Lower leg skin (tissue), 4 donors: ENCODE data around the gene PNLIPRP1. TPM values are rescaled to one million over a fixed set of nuclear protein-coding genes. Genes with fewer than 3 reads are reported as not detected.

Experiments used
- DNase-seq, 2 donors: peaks; one replicate each; pipeline ENCODE4 v3.0.0-alpha.2; 2019; ENCODE audit warnings: low spot score in 2 of 2
- H3K4me3 ChIP-seq: fragments of 200-600 bp; sonication (generic); 2 replicates; pipeline ENCODE4 v1.5.1; 2017; ENCODE audit warnings: mild to moderate bottlenecking, low read depth; ENCODE audit not compliant: poor library complexity, severe bottlenecking
- CTCF ChIP-seq, 3 donors: fragments of 450-650 bp; IDR thresholded peaks; one replicate each; pipeline ENCODE4 v1.5.1; 2016; ENCODE audit warnings: antibody characterized with exemption in 3 of 3, mild to moderate bottlenecking in 3 of 3, moderate library complexity in 2 of 3
- POLR2A ChIP-seq, 2 donors: fragments of 450-650 bp; IDR thresholded peaks; one replicate each; pipeline ENCODE4 v1.6.1; 2016 to 2017; ENCODE audit warnings: antibody characterized with exemption in 2 of 2, mild to moderate bottlenecking in 1 of 2, moderate library complexity in 1 of 2
- WGBS, 2 donors: methylation state at CpG; one replicate each; pipeline ENCODE4 v1.1.5; 2018; 5-methylcytosine and 5-hydroxymethylcytosine counted together
- intact Hi-C: fragments of 100-400 bp; cut with DNase I; formaldehyde crosslinking; loops from one replicate; pipeline ENCODE4 v1.15.0; 2023; ENCODE audit warnings: low total_unique reads
- total RNA-seq, 4 donors: library from RNA; depleted of rRNA; stranded (reverse); fragments of >200 nt; gene quantifications; one replicate each; pipeline ENCODE4 v1.1.0, GENCODE V29; 2016

The PNLIPRP1 gene
- total RNA-seq, 4 donors from 2014 or later = not detected

GRCh38 chr10:116620423-116621400 lies 30.0 kb downstream of the PNLIPRP1 start, which contains the start of gene PNLIPRP2:
TSS of gene PNLIPRP2 (plus strand) at chr10:116620953.
- intact Hi-C loops = no loop called here
- H3K4me3 ChIP-seq = no peak within 1 kb of the TSS
- no peak for TF ChIP-seq CTCF (IDR thresholded peaks at IDR 0.05)
- TF ChIP-seq POLR2A (IDR thresholded peaks at IDR 0.05) = no peak
- whole genome bisulfite sequencing, 2 donors = 78 to 81% methylated on average over 14 to 20 of the region's 20 CpGs
- no peak for DNase-seq

- no peak for DNase-seq
- intact Hi-C loops = no loop called here
- WGBS, 2 donors = 74 to 81% methylated on average over 8 of the region's 8 CpGs
- no peak for TF ChIP-seq CTCF (IDR thresholded peaks at IDR 0.05)
- TF ChIP-seq POLR2A (IDR thresholded peaks at IDR 0.05) = no peak
- H3K4me3 ChIP-seq = no peak overlapping the region
Observed at GRCh38 chr10:116621476-116621875, 30.7 kb downstream of the PNLIPRP1 start.

GRCh38 chr10:116621934-116622655 lies 31.3 kb downstream of the PNLIPRP1 start:
- H3K4me3 ChIP-seq = no peak overlapping the region
- TF ChIP-seq POLR2A (IDR thresholded peaks at IDR 0.05) (no peak), CTCF (IDR thresholded peaks at IDR 0.05) (no peak)
- intact Hi-C loops = no loop called here
- 85 to 87% methylated on average over 11 of the region's 11 CpGs for WGBS, 2 donors
- no peak for DNase-seq

- intact Hi-C loops = no loop called here
- no peak for DNase-seq
- WGBS, 2 donors = 88 to 89% methylated on average over 7 of the region's 7 CpGs
- TF ChIP-seq CTCF (IDR thresholded peaks at IDR 0.05) = no peak
- TF ChIP-seq POLR2A (IDR thresholded peaks at IDR 0.05) = no peak
- no peak overlapping the region for H3K4me3 ChIP-seq
Observed at GRCh38 chr10:116625845-116626244, 35.1 kb downstream of the PNLIPRP1 start.

- TF ChIP-seq CTCF (IDR thresholded peaks at IDR 0.05) (no peak), POLR2A (IDR thresholded peaks at IDR 0.05) (no peak)
- no peak for DNase-seq
- no peak overlapping the region for H3K4me3 ChIP-seq
- 68 to 74% methylated on average over 8 to 9 of the region's 9 CpGs for WGBS, 2 donors
- intact Hi-C loops = no loop called here
Observed at GRCh38 chr10:116626815-116627214, 36.1 kb downstream of the PNLIPRP1 start.
